IMR-90 (cell line): ENCODE data around the gene GPC5. TPM values are rescaled to one million over a fixed set of nuclear protein-coding genes. Genes with fewer than 3 reads are reported as not detected.

Source experiments
- ATAC-seq: fragments of 200-7000 bp; cut with Tn5 transposase; 2 replicates; pipeline ENCODE4 v1.9.1; 2020; ENCODE audit warnings: low read depth, mild to moderate bottlenecking, moderate library complexity
- BruUV-seq: library from RNA; stranded (reverse); fragments of 400-500 nt; replicated peaks from 2 replicates; lab custom pipeline; 2021; lab: Mats Ljungman, UMichigan
- CTCF ChIA-PET: fragments of 300-600 bp; formaldehyde crosslinking; extraction: SDS; loops from one replicate; lab custom pipeline; 2021; ENCODE audit warnings: antibody characterized with exemption; lab: Yijun Ruan, JAX
- POLR2A ChIA-PET: fragments of 300-600 bp; sonication (Branson Sonifier 250); formaldehyde crosslinking; loops from one replicate; lab custom pipeline; 2022; ENCODE audit warnings: antibody characterized with exemption; ENCODE audit not compliant: unreplicated experiment; lab: Charles Lee
- DNase-seq: peaks from one replicate; pipeline ENCODE4 v3.0.0; 2013
- H2AFZ ChIP-seq: replicated peaks from 2 replicates; pipeline ENCODE3; 2013; ENCODE audit warnings: low read length, mild to moderate bottlenecking; ENCODE audit not compliant: poor library complexity
- H2AK5ac ChIP-seq: 2 replicates; pipeline ENCODE4 v1.6.1; 2013; ENCODE audit warnings: low read depth, low read length, inconsistent platforms
- H2AK9ac ChIP-seq: replicated peaks from 2 replicates; pipeline ENCODE3; 2013; ENCODE audit warnings: mild to moderate bottlenecking, low read depth, low read length, moderate library complexity; ENCODE audit not compliant: poor library complexity
- H2BK120ac ChIP-seq: 2 replicates; pipeline ENCODE4 v1.6.1; 2013; ENCODE audit warnings: low read depth, low read length, inconsistent platforms
- H2BK15ac ChIP-seq: 3 replicates; pipeline ENCODE4 v1.6.1; 2013; ENCODE audit warnings: low read depth, low read length, inconsistent platforms
- H2BK20ac ChIP-seq: 2 replicates; pipeline ENCODE4 v1.6.1; 2013; ENCODE audit warnings: low read depth, mild to moderate bottlenecking, inconsistent platforms, low read length, moderate library complexity
- H2BK5ac ChIP-seq: 2 replicates; pipeline ENCODE4 v1.6.1; 2013; ENCODE audit warnings: mild to moderate bottlenecking, low read depth, low read length, inconsistent platforms; ENCODE audit not compliant: poor library complexity, severe bottlenecking
- H3K14ac ChIP-seq: replicated peaks from 2 replicates; pipeline ENCODE4 v1.6.1; 2013; ENCODE audit warnings: low read depth, low read length, inconsistent platforms
- H3K18ac ChIP-seq: 2 replicates; pipeline ENCODE4 v1.6.1; 2013; ENCODE audit warnings: low read depth, low read length, control low read depth
- H3K23ac ChIP-seq: 2 replicates; pipeline ENCODE4 v1.6.1; 2013; ENCODE audit warnings: low read depth, low read length, inconsistent platforms
- H3K27ac ChIP-seq: 2 replicates; pipeline ENCODE4 v1.5.1; 2013; ENCODE audit warnings: mild to moderate bottlenecking, control low read depth, low read length; ENCODE audit not compliant: insufficient read depth
- H3K27me3 ChIP-seq: 2 replicates; pipeline ENCODE4 v1.6.1; 2013; ENCODE audit warnings: low read length; ENCODE audit not compliant: control insufficient read depth, insufficient read depth
- H3K36me3 ChIP-seq: 2 replicates; pipeline ENCODE4 v1.6.1; 2013; ENCODE audit warnings: low read length, mixed read lengths; ENCODE audit not compliant: control insufficient read depth, insufficient read depth
- H3K4ac ChIP-seq: 2 replicates; pipeline ENCODE4 v1.6.1; 2013; ENCODE audit warnings: low read depth, low read length, inconsistent platforms
- H3K4me1 ChIP-seq: 2 replicates; pipeline ENCODE4 v1.6.1; 2013; ENCODE audit warnings: low read length, mixed read lengths; ENCODE audit not compliant: control insufficient read depth, insufficient read depth
- H3K4me2 ChIP-seq: 2 replicates; pipeline ENCODE4 v1.6.1; 2013; ENCODE audit warnings: low read depth, mild to moderate bottlenecking, control low read depth, low read length, moderate library complexity
- H3K4me3 ChIP-seq: 2 replicates; pipeline ENCODE4 v1.5.1; 2013; ENCODE audit warnings: low read depth, mild to moderate bottlenecking, control low read depth, low read length, moderate library complexity; ENCODE audit not compliant: insufficient read depth
- H3K56ac ChIP-seq: 2 replicates; pipeline ENCODE4 v1.6.1; 2013; ENCODE audit warnings: low read length, inconsistent platforms; ENCODE audit not compliant: insufficient read depth; ENCODE audit errors: extremely low read depth
- H3K79me1 ChIP-seq, 2 experiments: 2 replicates each; pipeline ENCODE4 v1.6.1; 2013; ENCODE audit warnings: low read length in 2 of 2, inconsistent platforms in 1 of 2, low read depth in 1 of 2
- H3K9ac ChIP-seq: 2 replicates; pipeline ENCODE4 v1.6.1; 2013; ENCODE audit warnings: low read depth, low read length, control low read depth
- H3K9me1 ChIP-seq: 2 replicates; pipeline ENCODE4 v1.6.1; 2013; ENCODE audit warnings: low read length, inconsistent platforms; ENCODE audit not compliant: insufficient read depth
- H3K9me3 ChIP-seq: 2 replicates; pipeline ENCODE4 v1.6.1; 2013; ENCODE audit warnings: low read length; ENCODE audit not compliant: control insufficient read depth, insufficient read depth
- H4K20me1 ChIP-seq: 2 replicates; pipeline ENCODE4 v1.6.1; 2013; ENCODE audit warnings: low read length, inconsistent platforms; ENCODE audit not compliant: insufficient read depth
- H4K5ac ChIP-seq: 2 replicates; pipeline ENCODE4 v1.6.1; 2013; ENCODE audit warnings: mild to moderate bottlenecking, low read depth, low read length, control low read depth
- H4K8ac ChIP-seq, 2 experiments: 2 replicates each; pipeline ENCODE4 v1.6.1; 2013; ENCODE audit warnings: low read depth in 2 of 2, low read length in 2 of 2, control low read depth in 1 of 2, inconsistent platforms in 1 of 2
- H4K91ac ChIP-seq: 2 replicates; pipeline ENCODE4 v1.6.1; 2013; ENCODE audit warnings: low read depth, low read length, inconsistent platforms; ENCODE audit not compliant: insufficient read depth
- BHLHE40 ChIP-seq: fragments of 150-350 bp; IDR thresholded peaks from 2 replicates; pipeline ENCODE4 v1.6.1; 2016; ENCODE audit warnings: mild to moderate bottlenecking, low read depth, low read length
- CEBPB ChIP-seq: IDR thresholded peaks from 2 replicates; pipeline ENCODE4 v1.6.1; 2012; ENCODE audit warnings: low read depth, low read length, improper control_type of control experiment
- CHD1 ChIP-seq: IDR thresholded peaks from 2 replicates; pipeline ENCODE4 v1.6.1; 2012; ENCODE audit warnings: low read depth, low read length, improper control_type of control experiment
- ELK1 ChIP-seq: fragments of 150-350 bp; IDR thresholded peaks from 2 replicates; pipeline ENCODE4 v1.6.1; 2016; ENCODE audit warnings: low read depth, mild to moderate bottlenecking, low read length, moderate library complexity, borderline replicate concordance
- MXI1 ChIP-seq: IDR thresholded peaks from 2 replicates; pipeline ENCODE4 v1.6.1; 2012; ENCODE audit warnings: low read depth, mild to moderate bottlenecking, low read length, moderate library complexity, borderline replicate concordance
- NFE2L2 ChIP-seq: fragments of 150-350 bp; IDR thresholded peaks from 2 replicates; pipeline ENCODE4 v1.6.1; 2016; ENCODE audit warnings: low read depth, mild to moderate bottlenecking, low read length
- POLR2A ChIP-seq: IDR thresholded peaks from 2 replicates; pipeline ENCODE4 v1.6.1; 2012; ENCODE audit warnings: mild to moderate bottlenecking, low read depth, low read length
- RAD21 ChIP-seq: IDR thresholded peaks from 2 replicates; pipeline ENCODE4 v1.6.1; 2012; ENCODE audit warnings: low read length, improper control_type of control experiment
- RCOR1 ChIP-seq: IDR thresholded peaks from 2 replicates; pipeline ENCODE4 v1.6.1; 2012; ENCODE audit warnings: mild to moderate bottlenecking, low read length, improper control_type of control experiment; ENCODE audit not compliant: insufficient replicate concordance
- RFX5 ChIP-seq: IDR thresholded peaks from 2 replicates; pipeline ENCODE4 v1.8.0; 2012; ENCODE audit warnings: low read depth, mild to moderate bottlenecking, low read length, moderate library complexity
- WGBS, 2 experiments: methylation state at CpG; one replicate each; pipeline versions ENCODE4 v1.1.5 to v1.1.7; 2013; ENCODE audit warnings: missing lambda C conversion rate in 2 of 2; ENCODE audit not compliant: insufficient read length in 1 of 2; ENCODE audit errors: extremely low coverage in 2 of 2; 5-methylcytosine and 5-hydroxymethylcytosine counted together
- dilution Hi-C: fragments of 300-500 bp; cut with HindIII; formaldehyde crosslinking; loops from one replicate; pipeline ENCODE4 v1.14.3; 2018; ENCODE audit warnings: low sequenced_read_pairs; ENCODE audit not compliant: unreplicated experiment
- in situ Hi-C: fragments of 300-500 bp; cut with MboI; formaldehyde crosslinking; loops from 3 replicates; pipeline ENCODE4 v1.14.3; 2019; ENCODE audit warnings: low sequenced_read_pairs, inconsistent platforms, mixed read lengths
- intact Hi-C: fragments of 100-400 bp; cut with micrococcal nuclease; formaldehyde crosslinking; loops from 2 replicates; pipeline ENCODE4 v1.10.0; 2022
- polyA plus RNA-seq, 3 experiments: library from polyadenylated mRNA; depleted of rRNA; stranded (reverse); fragments of >200 nt; gene quantifications; 2 replicates each; pipeline ENCODE4 v1.2.3, GENCODE V29; 2012; ENCODE audit warnings: low replicate concordance in 1 of 3
- total RNA-seq: library from RNA; depleted of rRNA; stranded (reverse); fragments of >200 nt; gene quantifications from 2 replicates; pipeline ENCODE4 v1.2.3, GENCODE V29; 2012
- TF ChIP-seq, protein P1 (sequence below): fragments of 150-350 bp; IDR thresholded peaks from 2 replicates; pipeline ENCODE4 v1.6.1; 2017; ENCODE audit warnings: mild to moderate bottlenecking, antibody characterized with exemption, low read length, low read depth

GPC5 gene
- total and polyA plus RNA-seq, 2 of the 4 experiments (the other 2 are of a cell fraction), result 0.94 to 1.8 TPM

- no peaks in the 10 kb centered on the region for H3K27me3 ChIP-seq
- no peaks in the 10 kb centered on the region for H3K9me3 ChIP-seq
- H3K18ac ChIP-seq, result no peak overlapping the region
- dilution Hi-C loops (no loop called here), in situ Hi-C loops (no loop called here), intact Hi-C loops (loop anchor here (10.0 kb wide), 1 partner anchor 441 kb away; no protein-coding TSS in a partner anchor)
- H3K4me1 ChIP-seq, result no peaks in the 10 kb centered on the region
- H3K4me3 ChIP-seq, result no peak overlapping the region
- no peak overlapping the region for H2BK15ac ChIP-seq
- no peak overlapping the region for H3K27ac ChIP-seq
- no TSS peak for BruUV-seq
- CTCF ChIA-PET, result no interaction called here
- ATAC-seq (no peak), DNase-seq (no peak)
- H3K4ac ChIP-seq, result no peak overlapping the region
- no peaks in the 10 kb centered on the region for H3K9me1 ChIP-seq
- no peak overlapping the region for H3K4me2 ChIP-seq
- H2AK5ac ChIP-seq, result no peak overlapping the region
- H2AFZ ChIP-seq, result no peak overlapping the region
- H3K56ac ChIP-seq, result no peak overlapping the region
- H4K5ac ChIP-seq, result no peak overlapping the region
- WGBS, 2 experiments, result 63% methylated on average over 2 of the region's 4 CpGs; no CpG with 5 or more reads in 1 of the 2 experiments
- no peak overlapping the region for H2BK120ac ChIP-seq
- H3K14ac ChIP-seq, result no peak overlapping the region
- H4K20me1 ChIP-seq, result no peaks in the 10 kb centered on the region
- POLR2A ChIA-PET, result no interaction called here
- H2BK5ac ChIP-seq, result no peak overlapping the region
- H2BK20ac ChIP-seq, result no peak overlapping the region
- no peak for TF ChIP-seq RFX5
- no peak for TF ChIP-seq MXI1
- no peak for TF ChIP-seq BHLHE40
- no peak for TF ChIP-seq POLR2A
- no peak for TF ChIP-seq NFE2L2
- no peak for TF ChIP-seq CEBPB
- no peak for TF ChIP-seq CHD1
- TF ChIP-seq RCOR1, result no peak
- no peak for TF ChIP-seq ELK1
- no peak for TF ChIP-seq RAD21
- TF ChIP-seq, protein P1, sequence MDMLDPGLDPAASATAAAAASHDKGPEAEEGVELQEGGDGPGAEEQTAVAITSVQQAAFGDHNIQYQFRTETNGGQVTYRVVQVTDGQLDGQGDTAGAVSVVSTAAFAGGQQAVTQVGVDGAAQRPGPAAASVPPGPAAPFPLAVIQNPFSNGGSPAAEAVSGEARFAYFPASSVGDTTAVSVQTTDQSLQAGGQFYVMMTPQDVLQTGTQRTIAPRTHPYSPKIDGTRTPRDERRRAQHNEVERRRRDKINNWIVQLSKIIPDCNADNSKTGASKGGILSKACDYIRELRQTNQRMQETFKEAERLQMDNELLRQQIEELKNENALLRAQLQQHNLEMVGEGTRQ, result no peak
- no peak overlapping the region for H2AK9ac ChIP-seq
- no peak overlapping the region for H3K9ac ChIP-seq
- no peak overlapping the region for H3K23ac ChIP-seq
- H4K8ac ChIP-seq, result no peak overlapping the region
- H4K91ac ChIP-seq, result no peak overlapping the region
- no peaks in the 10 kb centered on the region for H3K36me3 ChIP-seq
- H3K79me1 ChIP-seq, result no peaks in the 10 kb centered on the region
Measured at GRCh38 chr13:92626274-92626673, 1227.9 kb downstream of the GPC5 start.
